GM23248 (cell line): ENCODE data around the gene TMCO4.
"Not testable (repeated sequence)": the region's sequence is repeated elsewhere in the genome, so short reads cannot be mapped to it uniquely, and the experiment has no call there.

Experiments
- EZH2 ChIP-seq: fragments of 200-600 bp; sonication (generic); IDR thresholded peaks from 2 replicates; pipeline ENCODE4 v1.6.1; 2018; ENCODE audit warnings: antibody characterized with exemption, mild to moderate bottlenecking; ENCODE audit not compliant: insufficient read depth, poor library complexity, severe bottlenecking
- EZH2phosphoT487 ChIP-seq: fragments of 200-600 bp; sonication (generic); IDR thresholded peaks from 2 replicates; pipeline ENCODE4 v1.6.1; 2018; ENCODE audit warnings: antibody characterized with exemption, moderate library complexity, mild to moderate bottlenecking, low read depth; ENCODE audit not compliant: insufficient read depth

DNA sequence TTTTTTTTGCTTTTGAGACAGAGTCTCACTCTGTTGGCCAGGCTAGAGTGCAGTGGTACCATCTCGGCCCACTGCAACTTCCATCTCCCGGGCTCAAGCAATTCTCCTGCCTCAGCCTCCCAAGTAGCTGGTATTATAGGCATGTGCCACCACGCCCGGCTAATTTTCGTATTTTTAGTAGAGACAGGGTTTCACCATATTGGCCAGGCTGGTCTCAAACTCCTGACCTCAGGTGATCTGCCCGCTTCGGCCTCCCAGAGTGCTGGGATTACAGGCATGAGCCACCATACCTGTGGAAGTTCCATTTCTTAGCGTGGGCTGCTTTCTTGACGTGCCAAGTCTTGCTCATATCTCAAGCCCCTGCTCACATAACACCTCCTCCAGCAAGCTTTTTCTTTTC lies 164.7 kb downstream of the TMCO4 start:
- not testable (repeated sequence) for TF ChIP-seq EZH2, EZH2phosphoT487
